Stimulated activated CD4-positive, alpha-beta T cell treated with anti-CD3 and anti-CD28 coated beads, Interleukin-15, amount 100 ng/mL, for 1 hour (primary cell): ENCODE data around the gene CRTC2.

ENCODE experiments used
- DNase-seq, 2 donors: peaks; one replicate each; pipeline ENCODE4 v3.0.0-alpha.2; 2020; ENCODE audit warnings: low read depth in 1 of 2, low spot score in 1 of 2

CRTC2 gene

DNA sequence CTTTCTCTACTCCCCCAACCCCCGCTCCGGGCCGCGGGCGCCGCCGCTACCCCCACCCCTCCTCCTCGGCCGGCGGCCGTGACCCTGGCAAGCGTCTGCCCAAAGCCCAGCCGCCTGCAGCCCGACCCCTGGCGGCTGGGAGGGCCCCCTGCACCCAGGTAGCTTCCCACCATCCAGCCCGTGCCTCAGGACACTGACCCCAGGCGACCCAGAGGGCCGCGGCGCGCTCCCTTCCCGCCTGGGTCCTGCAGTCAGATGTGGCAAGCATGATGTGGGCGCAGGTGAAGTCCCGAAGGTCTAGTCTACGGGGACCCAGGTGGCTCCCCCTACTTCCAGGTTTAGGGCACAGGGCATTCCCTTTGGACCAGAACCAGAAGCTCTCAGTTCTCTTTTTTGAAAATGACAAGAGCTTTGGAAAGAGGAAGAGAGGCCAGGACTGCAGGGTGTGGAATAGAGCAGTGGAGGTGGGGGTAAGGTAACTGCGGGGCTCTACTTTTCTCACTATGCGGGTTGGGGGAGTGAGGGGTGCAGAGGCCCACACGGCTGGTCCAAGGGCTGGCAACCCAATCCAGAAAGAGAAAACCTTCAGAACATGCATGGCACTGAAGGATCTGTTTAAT lies 11.7 kb downstream of the CRTC2 start, which contains the start of gene DENND4B:
Gene DENND4B (minus strand): TSS at position 97 of the 620 bp plus-strand sequence. CDS start 2,344 bp downstream, outside the sequence.
- DNase-seq: peak; percentile 51 to 69

DNA sequence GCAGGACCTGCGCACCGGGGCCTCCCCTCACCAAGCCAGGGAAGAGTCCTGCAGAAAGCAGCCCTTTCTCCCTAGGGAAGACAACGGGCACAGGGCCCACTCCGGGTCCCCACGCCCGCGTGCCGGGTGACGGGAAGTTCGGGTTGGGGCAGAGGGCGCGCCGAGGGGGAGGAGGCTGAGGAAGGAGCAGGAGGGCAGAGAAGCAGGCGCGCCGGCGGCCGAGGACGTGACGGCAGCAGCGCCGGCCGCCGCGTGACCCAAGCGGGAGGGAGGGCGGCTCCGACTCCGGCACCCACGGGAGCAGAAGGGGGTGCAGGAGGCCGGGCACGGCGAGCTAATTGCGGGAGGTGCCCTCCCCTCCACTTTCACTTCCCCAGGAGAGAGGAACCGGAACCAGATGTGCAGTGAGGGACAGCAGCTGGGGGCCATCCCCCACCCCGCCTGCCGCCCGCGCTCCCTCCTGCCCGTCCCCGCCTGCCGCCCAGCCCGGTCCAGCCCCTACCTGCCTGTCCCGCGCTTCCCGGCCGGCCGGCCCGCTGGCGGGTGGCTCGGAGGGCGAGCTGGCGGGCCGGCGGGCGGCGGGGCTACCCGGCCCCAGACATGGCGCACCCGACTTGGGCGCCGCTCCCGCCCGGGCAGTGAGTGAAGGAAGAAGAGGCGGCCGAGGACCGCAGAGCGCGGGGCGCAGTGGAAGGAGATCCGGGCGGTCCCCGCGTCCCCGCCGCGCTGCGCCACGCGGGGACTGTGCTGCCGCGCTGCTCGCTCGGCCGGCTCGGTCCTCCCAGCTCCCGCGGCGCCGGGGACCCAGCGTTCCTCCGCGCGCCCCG lies 12.4 kb downstream of the CRTC2 start:
- peak; percentile 47 to 50 for DNase-seq

DNA sequence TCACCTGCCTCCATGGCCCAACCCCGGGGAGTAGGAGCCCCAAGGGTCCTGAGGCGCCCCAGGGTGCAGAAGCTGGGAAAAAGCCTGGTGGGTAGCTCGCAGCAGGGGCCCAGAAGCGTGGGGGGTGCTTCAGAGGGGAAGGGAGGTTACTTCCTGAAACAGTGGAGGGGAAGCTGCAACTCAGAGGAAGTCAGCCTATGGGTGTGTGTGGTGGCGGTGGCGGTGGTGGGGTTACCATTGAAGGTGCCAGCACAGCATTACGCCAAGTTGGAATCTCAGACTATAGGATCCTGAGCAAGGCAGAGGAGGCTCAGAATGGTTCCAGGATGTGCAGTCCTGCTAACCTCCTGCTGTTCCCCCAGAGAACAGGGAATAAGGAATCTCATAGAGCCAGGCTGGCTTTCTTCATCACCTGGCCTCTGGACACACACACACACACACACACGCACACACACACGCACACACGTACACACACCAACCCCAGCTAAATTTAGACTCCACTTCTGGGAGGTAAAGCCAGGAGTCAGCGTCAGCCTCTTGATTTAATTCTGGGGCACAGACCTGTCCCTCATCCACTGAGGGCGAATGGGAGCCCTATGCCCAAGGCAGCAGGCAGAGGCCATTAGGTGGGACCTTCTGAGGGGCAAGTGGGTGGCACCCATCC lies 13.1 kb downstream of the CRTC2 start:
- DNase-seq: peak; percentile 44 to 46

DNA sequence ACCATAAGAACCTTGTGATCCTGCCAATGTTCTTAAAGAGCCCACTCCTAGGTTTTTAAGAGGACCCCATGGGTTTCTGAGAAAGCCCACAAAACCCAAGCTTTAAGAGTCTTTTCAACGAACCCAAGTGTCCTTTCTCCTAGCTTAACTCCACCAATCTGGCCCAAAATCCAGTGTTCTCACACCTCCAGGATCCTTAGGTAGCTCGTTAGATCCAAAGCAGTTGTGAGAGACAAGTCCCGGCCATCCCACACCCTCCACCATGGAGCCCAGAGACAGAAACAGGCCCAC lies 13.6 kb downstream of the CRTC2 start:
- no peak for DNase-seq

DNA sequence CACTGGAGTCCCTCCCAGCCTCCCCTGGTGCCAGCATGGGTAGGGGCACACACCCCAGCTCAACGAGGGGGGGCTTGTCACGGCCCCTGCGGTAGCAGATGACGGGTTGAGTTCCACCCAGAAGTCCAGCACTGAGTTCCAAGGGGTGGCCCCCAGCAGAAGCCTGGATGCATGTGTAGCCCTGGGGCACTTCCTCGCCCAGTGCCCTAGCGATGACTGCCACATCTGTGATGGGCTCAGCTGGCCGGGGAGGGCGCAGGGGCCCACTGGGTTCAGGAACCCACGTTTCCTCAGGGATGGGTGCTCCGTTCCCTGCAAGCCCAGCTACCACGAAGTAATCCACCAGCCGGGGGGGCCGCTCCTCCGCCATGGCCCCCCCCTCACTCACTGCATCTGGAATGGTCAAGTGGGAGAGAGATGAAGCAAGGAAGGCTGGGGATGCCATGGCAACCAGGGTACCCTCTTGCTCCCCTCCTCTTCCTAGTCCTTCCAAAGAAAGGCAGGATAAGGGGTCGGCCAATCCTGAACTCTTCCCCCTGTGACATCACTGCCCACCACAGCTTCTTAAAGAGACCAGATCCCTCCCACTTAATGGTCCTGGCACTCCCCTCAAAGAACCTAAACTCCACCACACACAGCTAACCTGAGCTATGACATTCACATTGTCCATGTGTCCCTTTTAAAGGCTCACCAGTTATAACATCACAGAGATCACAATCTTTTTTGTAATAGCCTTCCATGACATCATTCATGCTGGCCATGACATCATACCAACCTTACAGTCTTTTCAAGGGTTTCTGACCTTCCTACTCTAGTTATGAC lies 14.2 kb downstream of the CRTC2 start:
- DNase-seq: no peak

DNA sequence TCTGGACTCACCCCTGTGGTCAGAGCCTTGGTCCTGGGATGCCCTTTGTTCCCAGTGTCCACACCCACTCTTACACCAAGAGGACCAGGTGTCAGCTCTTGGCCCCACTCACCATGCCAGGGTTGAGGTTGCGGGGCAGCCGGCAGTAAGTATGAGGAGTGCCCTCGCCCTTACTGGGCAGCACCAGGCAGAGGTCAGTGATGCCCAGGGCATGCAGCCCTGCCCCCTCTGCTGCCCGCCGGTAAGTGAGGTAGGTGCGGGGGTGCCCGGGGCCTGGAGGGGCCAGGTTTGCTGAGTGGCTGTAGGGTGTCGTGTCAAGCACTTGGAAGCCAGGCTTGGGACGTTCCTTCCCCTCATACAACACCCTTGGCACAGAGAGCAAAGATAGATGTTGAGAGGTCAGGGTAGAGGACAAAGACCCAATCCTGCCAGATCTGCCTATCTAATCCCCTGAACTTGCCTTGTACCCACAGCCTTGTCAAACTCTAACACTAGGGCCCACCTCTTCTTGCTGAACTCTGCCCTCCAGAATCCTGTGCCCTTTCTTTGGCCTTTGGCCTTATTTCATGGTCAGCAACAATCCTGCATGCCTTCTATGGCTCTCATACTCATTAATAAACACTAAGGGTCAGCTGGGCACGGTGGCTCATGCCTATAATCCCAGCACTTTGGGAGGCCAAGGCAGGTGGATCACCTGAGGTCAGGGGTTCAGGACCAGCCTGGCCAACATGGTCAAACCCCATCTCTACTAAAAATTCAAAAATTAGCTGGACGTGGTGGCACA lies 15.5 kb downstream of the CRTC2 start:
- no peak for DNase-seq

DNA sequence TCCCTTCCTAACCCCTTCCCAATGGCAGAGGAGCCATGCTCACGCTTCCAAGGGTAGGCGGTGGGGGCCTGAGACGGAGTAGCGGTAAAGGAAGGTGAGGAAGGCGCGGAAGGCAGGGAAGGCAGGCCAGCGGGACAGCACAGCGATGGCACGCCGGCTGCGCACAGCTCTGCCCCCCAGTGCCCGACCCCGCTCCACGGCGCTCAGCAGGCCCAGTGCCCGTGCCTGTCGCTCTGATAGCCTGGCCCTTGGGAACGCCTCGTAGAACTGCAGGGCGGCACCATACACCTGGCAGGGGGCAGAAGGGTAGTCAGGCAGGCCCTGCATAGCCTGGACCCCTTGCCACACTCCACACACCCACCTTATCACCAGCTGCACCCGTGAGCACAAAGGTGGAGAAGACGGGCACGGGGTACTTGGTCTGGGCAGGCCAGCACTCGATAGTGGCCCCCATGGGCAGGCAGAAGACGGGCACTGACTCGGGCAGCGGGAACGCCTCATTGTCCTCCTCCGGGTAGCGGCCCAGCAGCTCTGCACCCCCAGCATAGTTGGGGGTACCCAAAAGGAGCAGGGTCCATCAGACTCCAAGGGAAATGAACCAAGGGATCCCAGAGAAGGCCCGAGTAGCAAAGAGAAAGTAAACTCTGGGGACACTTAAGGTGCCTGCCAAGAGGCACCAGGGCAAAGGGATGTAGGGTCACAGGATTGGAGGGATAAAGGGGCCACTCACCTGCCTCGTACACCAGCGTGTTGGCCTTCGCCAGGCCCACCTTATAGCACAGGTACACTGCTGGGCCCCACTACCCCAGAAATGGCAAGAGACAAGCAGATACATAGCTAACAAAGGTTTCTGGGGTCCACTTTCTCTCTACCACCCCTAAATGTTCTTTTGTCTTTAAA lies 16.3 kb downstream of the CRTC2 start:
- no peak for DNase-seq

DNA sequence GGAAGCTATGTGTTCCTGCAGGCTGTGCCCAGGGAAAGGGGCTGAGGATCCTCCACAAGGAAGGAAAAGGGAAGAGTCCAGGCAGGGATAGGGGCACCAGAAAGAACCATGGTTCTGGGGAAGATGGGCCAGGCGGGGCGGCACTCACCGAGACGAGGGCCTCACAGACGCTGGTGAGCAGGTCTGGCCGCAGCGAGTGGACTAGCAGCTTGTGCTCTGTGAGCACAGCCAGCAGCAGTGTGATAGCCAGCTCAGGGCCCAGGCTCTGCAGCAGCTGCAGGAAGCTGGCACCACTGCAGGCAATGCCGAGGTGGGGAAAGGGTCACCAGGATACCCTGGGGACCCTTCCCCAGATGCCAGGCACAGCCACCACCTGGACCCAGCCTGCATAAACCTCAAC lies 17.7 kb downstream of the CRTC2 start:
- no peak for DNase-seq

DNA sequence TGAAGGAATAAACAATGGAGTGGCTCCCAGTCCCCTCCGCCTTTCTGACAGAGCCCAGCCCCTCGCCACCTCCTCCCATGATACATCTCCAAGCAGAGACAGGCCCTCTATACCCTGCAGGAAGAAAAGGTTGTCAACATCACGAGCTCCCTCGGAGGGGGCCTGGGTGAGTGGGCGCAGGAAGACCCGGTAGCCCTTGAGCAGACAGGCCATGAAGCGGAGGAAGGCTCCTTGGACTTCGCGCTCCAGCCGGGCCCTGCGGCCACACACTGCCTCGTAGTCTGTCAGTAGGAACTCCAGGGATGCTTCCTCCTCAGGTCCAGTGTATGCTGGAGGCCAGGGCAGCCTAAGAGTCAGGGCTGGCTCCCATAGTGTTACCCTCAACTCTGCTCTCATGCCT lies 18.9 kb downstream of the CRTC2 start:
- DNase-seq: no peak

DNA sequence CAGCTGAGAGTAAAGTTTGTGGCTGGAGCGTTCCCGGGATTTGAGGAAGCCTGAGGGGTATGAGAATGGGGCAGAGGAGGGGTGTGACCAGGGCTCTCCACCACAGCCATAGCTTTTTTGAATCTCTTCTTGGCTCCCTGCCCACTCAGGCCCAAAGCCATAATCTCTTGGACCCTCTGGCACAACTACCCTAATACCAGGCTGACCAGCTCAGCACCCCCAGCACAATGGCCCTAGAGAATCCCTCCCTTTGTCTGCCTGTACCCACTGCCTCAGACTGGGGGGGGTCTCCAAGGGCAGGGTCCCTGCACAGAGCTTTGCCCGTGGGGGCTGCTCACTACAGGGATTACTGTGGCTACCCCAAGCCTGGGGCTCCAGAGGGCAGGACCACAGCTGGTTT lies 19.4 kb downstream of the CRTC2 start:
- no peak for DNase-seq

DNA sequence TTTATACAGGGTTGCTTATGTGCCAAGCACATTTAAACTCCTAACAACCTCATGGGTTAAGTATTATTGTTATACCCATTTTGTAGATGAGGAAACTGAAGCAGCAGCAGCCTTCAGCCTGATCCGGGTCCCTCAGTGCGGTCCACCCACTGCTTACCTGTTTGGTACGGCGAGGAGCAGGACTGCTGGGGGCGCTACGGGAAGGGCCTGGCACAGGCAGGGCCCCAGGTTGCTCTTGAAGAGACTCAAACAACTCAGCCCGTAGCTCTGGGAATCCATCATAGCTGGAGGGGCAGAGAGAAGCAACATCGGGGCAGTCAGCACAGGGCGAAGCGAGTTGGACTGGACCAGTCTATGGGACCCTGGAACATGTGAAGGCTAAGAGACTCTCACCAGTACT lies 21.1 kb downstream of the CRTC2 start:
- no peak for DNase-seq

DNA sequence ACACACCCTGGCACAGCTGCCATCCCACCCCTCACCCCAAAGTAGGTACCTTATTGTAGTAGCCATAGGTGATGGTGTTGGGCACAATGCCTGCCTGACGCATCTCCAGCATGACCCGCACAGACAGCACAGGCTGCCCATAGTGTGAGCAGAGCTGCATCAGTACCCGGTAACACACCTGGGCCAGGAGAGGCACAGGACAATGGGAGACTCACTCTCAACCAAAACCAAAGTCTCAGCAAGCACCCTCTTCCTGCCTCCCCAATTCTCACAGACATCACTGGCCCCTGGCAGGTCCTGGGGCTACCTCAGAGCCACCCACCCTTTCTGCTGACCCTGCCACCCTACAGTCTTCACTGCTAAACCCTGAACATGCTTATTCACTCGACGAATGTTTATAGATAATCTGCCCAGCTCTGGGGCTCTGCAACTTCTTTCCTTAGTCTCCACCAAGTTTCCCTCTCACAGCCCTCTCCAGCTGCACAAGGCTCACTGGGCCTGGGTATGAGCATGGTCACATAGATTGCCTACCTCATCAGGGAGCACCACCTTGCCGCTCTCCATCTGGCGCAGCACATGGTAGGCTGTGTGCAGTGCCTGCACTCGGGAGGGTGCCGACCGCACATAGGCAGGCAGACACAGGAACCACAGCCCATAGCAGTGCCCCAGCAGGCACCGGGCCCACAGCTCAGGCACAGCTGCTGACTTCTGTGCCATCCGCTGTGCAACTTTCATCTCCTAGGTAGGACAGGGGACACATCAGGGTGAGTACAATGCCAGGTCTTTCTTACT lies 22.2 kb downstream of the CRTC2 start:
- no peak for DNase-seq

DNA sequence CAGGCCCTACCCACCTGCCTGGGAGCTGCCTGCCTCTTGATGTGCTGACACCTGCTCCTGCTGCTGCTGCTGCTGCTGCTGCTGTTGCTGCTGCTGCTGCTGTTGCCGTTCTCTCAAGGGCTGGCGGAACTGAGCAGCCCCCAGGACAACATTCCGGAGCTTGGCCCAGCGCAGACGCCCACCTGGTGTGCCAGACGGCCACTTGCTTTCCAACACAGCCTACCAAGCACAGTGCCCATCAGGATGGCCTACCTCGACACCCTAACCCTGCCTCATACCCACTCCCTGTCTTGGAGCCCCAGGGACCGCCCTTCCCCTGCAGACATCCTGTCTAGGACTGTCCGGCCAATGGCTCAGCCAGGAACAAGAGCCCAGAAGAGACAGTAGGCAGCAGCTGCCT lies 23.7 kb downstream of the CRTC2 start:
- DNase-seq: no peak

DNA sequence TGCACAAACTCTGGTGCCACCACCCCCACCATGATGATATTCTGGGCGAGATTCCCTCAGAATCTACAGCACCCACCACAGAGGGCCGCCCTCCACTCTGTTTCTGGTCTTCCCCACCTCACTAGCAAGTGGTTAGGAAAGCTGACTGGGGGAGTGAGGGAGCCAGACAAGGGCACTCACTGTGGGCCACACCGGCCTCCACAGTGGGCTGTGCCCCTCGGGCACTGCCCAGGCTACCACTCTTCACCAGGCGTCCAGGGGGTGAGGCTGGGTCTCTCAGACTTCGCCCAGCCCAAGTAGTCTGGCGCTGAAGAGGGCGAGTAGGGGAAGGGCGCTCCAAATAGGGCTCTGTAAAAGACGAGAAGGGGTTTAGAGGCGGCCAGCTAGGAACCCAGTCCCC lies 24.5 kb downstream of the CRTC2 start:
- DNase-seq: no peak

DNA sequence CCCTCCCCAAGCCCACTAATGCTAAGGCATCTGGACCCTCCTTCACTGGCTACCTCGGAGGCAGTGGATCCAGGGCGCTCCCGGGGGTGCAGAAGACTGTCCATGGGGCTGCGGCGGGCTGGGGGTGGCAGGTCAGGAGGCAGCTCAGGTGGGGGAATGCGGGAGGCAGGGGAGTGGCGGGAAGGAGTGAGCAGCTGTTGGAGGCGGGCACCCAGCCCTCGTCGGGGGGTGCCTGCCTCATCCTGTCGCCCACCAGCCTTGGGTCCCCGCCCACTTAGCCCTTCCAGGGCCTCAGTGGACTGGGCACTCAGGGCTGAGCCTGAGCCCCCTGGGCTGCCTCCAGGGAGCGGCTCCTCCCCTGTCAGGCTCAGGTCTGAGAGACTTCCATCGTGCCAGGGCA lies 25.0 kb downstream of the CRTC2 start:
- no peak for DNase-seq

DNA sequence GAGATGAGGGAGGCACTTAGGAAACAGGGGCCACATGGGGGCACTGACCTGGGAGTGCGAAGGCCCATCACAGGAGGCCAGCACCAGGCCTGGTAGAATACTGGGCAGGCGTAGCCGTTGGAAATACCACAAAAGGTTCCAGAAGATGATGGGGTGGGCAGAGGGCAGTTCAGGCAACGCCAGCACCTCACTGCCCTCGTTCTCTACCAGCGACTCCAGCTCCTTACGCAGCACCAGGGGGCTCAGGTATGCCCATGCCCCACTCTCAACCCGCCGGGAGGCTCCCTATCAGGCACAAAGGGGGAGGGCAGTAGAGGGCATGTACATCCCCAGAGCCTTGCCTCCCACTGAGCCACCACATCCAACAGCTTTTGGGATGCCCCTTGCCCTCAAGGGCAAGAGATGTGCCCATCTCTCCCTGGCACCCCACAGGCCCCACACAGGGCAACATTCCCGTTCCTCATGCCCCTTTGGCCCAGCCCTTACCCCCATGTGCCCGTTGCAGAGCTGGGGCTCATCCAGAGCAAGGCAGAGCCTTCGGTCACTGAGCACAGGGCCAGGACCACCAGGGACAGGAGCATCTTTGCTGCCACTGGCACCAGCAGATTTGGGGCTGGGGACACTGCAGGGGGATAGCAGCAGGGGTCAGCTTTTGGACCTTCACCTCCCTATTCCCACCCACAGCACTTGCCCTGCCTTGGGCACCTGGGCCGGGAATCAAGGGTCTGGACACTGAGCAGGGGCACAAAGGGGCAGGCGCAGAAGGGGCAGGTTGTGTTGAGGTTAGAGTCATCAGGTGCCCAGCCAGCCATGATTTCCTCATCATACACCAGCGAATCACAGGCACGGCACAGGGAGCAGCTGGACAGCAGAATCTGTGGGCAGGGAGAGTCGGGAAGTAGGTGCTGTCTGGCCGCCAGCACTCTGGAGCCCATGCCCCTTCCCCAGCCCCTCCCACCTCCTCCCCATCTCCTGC lies 26.0 kb downstream of the CRTC2 start:
- no peak for DNase-seq

DNA sequence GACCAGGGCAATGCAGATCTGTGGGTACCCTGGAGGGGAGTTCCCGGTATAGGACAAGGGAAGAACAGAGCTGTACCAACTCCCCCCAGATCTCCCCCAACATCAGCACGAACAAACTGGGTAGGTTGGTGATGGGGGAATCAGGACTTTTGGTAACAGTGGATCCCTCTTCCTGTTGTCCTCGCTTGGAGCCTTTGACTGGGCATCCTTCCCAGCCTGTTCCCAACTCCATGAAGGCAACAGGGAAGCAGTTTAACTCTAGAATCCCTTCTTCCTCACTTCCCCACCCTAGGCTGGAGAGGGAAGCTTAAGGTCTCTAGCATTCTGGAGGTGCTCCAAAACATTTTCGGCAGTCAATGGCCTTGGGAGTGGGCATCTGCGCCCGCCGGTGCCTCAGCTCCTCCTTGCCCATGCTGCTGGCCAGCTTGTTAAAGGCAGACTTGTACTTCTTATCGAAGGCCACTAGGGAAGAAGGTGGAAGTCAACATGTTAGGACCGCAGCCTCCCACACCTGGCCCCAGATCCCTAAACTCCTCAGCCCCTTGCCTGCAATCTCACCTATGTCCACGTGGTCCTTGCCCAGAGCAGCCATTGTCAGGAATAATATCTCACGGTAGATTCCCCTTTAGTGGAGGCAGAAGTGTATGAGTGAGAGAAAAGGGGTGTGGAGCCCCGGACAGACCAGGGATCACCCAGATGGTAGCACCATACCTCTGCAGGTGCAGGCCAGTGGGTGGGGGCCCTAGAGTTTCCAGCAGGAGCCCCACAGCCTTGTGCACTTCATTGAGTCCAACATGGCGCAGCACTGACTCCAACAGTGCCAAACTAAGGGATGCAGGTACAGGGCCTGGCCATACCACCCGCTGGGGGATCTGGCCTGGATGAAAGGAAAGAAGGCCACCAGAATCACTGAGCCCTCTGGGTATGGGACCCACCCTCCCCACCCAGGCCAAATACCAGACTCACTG lies 28.1 kb downstream of the CRTC2 start:
- DNase-seq: no peak
